CD14-positive monocyte (primary cell): ENCODE data around the gene SLC25A51. TPM values are rescaled to one million over a fixed set of nuclear protein-coding genes. Genes with fewer than 3 reads are reported as not detected.
"Not testable (repeated sequence)": the region's sequence is repeated elsewhere in the genome, so short reads cannot be mapped to it uniquely, and the experiment has no call there.

Source experiments
- DNase-seq, 3 donors: peaks; one replicate each; pipeline ENCODE4 v3.0.0-alpha.2; 2011 to 2022
- H2AFZ ChIP-seq: 2 replicates; pipeline ENCODE4 v1.6.0; 2012; ENCODE audit warnings: mild to moderate bottlenecking, low read depth, low read length, inconsistent platforms; ENCODE audit not compliant: insufficient read depth, poor library complexity, severe bottlenecking
- H3K27ac ChIP-seq, 2 donors: 1 replicate in 1 of 2; 2 replicates in 1 of 2; pipeline ENCODE4 v1.5.1; 2012 to 2013; ENCODE audit warnings: low read length in 2 of 2, control low read depth in 1 of 2, inconsistent platforms in 1 of 2, low read depth in 1 of 2, mild to moderate bottlenecking in 1 of 2
- H3K27me3 ChIP-seq, 2 donors: one replicate each; pipeline versions ENCODE4 v1.6.0 to v1.6.1; 2011 to 2013; ENCODE audit warnings: low read length in 2 of 2; ENCODE audit not compliant: control insufficient read depth in 2 of 2, insufficient read depth in 2 of 2
- H3K36me3 ChIP-seq, 2 donors: replicated peaks in 1 of 2; 1 replicate in 1 of 2; 2 replicates in 1 of 2; pipeline versions ENCODE4 v1.5.1 to v1.6.1; 2012 to 2013; ENCODE audit warnings: low read length in 2 of 2, control low read depth in 1 of 2, inconsistent platforms in 1 of 2, mild to moderate bottlenecking in 1 of 2; ENCODE audit not compliant: insufficient read depth in 2 of 2, control insufficient read depth in 1 of 2
- H3K4me1 ChIP-seq, 2 donors: 1 replicate in 1 of 2; 2 replicates in 1 of 2; pipeline versions ENCODE4 v1.5.1 to v1.6.1; 2012 to 2013; ENCODE audit warnings: low read length in 2 of 2, control low read depth in 1 of 2, inconsistent platforms in 1 of 2, mild to moderate bottlenecking in 1 of 2, moderate library complexity in 1 of 2; ENCODE audit not compliant: insufficient read depth in 2 of 2, control insufficient read depth in 1 of 2
- H3K4me2 ChIP-seq: replicated peaks from 2 replicates; pipeline ENCODE3; 2012; ENCODE audit warnings: low read length, moderate library complexity, mild to moderate bottlenecking; ENCODE audit not compliant: poor library complexity, severe bottlenecking; ENCODE audit errors: extremely low read depth
- H3K4me3 ChIP-seq, 3 experiments: fragments of 200-600 bp in 1 of 3; sonication (generic) in 1 of 3; replicated peaks in 1 of 3; 1 replicate in 2 of 3; 2 replicates in 1 of 3; pipeline ENCODE4 v1.5.1; 2011 to 2013; ENCODE audit warnings: low read length in 3 of 3, mild to moderate bottlenecking in 3 of 3, control low read depth in 2 of 3, low read depth in 2 of 3, inconsistent platforms in 1 of 3, moderate library complexity in 1 of 3
- H3K79me2 ChIP-seq: 2 replicates; pipeline ENCODE4 v1.6.0; 2012; ENCODE audit warnings: mild to moderate bottlenecking, control low read depth, inconsistent platforms, low read length, moderate library complexity; ENCODE audit not compliant: insufficient read depth
- H3K9ac ChIP-seq: 2 replicates; pipeline ENCODE4 v1.6.0; 2017; ENCODE audit warnings: low read length, mild to moderate bottlenecking; ENCODE audit not compliant: insufficient read depth, poor library complexity, severe bottlenecking
- H3K9me3 ChIP-seq, 2 donors: replicated peaks in 1 of 2; 1 replicate in 1 of 2; 2 replicates in 1 of 2; pipeline versions ENCODE4 v1.5.1 to v1.6.1; 2012 to 2013; ENCODE audit warnings: low read length in 2 of 2, control low read depth in 1 of 2; ENCODE audit not compliant: control insufficient read depth in 1 of 2, insufficient read depth in 1 of 2
- H4K20me1 ChIP-seq: 2 replicates; pipeline ENCODE4 v1.6.0; 2012; ENCODE audit warnings: mild to moderate bottlenecking, low read length, control low read depth, moderate library complexity; ENCODE audit not compliant: insufficient read depth
- H3K27ac Mint-ChIP-seq, 7 donors: one replicate each; pipeline ENCODE4 v1.8.0; 2020; ENCODE audit warnings: mild to moderate bottlenecking in 7 of 7, mixed read lengths in 7 of 7, moderate library complexity in 6 of 7, inconsistent platforms in 2 of 7
- H3K27me3 Mint-ChIP-seq, 3 donors: one replicate each; pipeline ENCODE4 v1.8.0; 2021 to 2022; ENCODE audit warnings: low read depth in 3 of 3, mild to moderate bottlenecking in 3 of 3, mixed read lengths in 3 of 3, moderate library complexity in 3 of 3, inconsistent platforms in 1 of 3
- H3K36me3 Mint-ChIP-seq, 2 donors: one replicate each; pipeline ENCODE4 v1.8.0; 2020; ENCODE audit warnings: mixed read lengths in 2 of 2, inconsistent platforms in 1 of 2, mild to moderate bottlenecking in 1 of 2
- H3K4me1 Mint-ChIP-seq: one replicate; pipeline ENCODE4 v1.8.0; 2020; ENCODE audit warnings: mild to moderate bottlenecking, mixed read lengths
- H3K4me3 Mint-ChIP-seq, 2 donors: one replicate each; pipeline ENCODE4 v1.8.0; 2020; ENCODE audit warnings: mild to moderate bottlenecking in 2 of 2, mixed read lengths in 2 of 2, moderate library complexity in 1 of 2
- H3K9me3 Mint-ChIP-seq, 7 donors: one replicate each; pipeline ENCODE4 v1.8.0; 2020 to 2022; ENCODE audit warnings: mixed read lengths in 7 of 7, mild to moderate bottlenecking in 6 of 7, moderate library complexity in 6 of 7, inconsistent platforms in 2 of 7
- CTCF ChIP-seq: fragments of 200-600 bp; IDR thresholded peaks from one replicate; pipeline ENCODE4 v1.8.0; 2022; ENCODE audit warnings: antibody characterized with exemption, mild to moderate bottlenecking
- WGBS: methylation state at CpG from one replicate; pipeline ENCODE4 v1.1.5; 2013; ENCODE audit warnings: missing lambda C conversion rate; ENCODE audit not compliant: insufficient coverage; 5-methylcytosine and 5-hydroxymethylcytosine counted together
- intact Hi-C, 2 donors: fragments of 100-400 bp; cut with micrococcal nuclease; formaldehyde crosslinking; loops; one replicate each; pipeline versions ENCODE4 v1.15.0 to v1.15.1; 2023
- polyA plus RNA-seq, 3 donors: library from polyadenylated mRNA; depleted of rRNA in 1 of 3; unstranded in 2 of 3; stranded (reverse) in 1 of 3; fragments of 300-500 nt in 2 of 3; fragments of >200 nt in 1 of 3; fragmentation: Illumina TruSeq in 2 of 3; gene quantifications; 1 replicate in 2 of 3; 2 replicates in 1 of 3; pipeline ENCODE4 v1.2.3, GENCODE V29; 2012 to 2021

SLC25A51 gene
- polyA plus RNA-seq, 3 donors = 5.9 to 12.4 (median 8.9) TPM

- no CpG with 5 or more reads among the region's 2 CpGs for WGBS
- Mint-ChIP-seq H3K4me3 (no peak overlapping the region), H3K27ac (peak overlapping the region in 1 of 7 donors; percentile 8), H3K4me1 (peaks cover 3% of the 10 kb centered on the region), H3K36me3 (peaks cover 54 to 65% of the 10 kb centered on the region in 2 donors), H3K27me3 (peaks cover 0 to 1% (median 0%) of the 10 kb centered on the region in 3 donors), H3K9me3 (no peaks in the 10 kb centered on the region)
- no peak overlapping the region for H3K27ac ChIP-seq
- no peaks in the 10 kb centered on the region for H3K27me3 ChIP-seq
- TF ChIP-seq CTCF = no peak
- peaks cover 7% of the 10 kb centered on the region for H4K20me1 ChIP-seq
- H3K9me3 ChIP-seq = no peaks in the 10 kb centered on the region
- H3K36me3 ChIP-seq = peaks cover 48 to 70% of the 10 kb centered on the region in 2 donors
- peaks cover 39% of the 10 kb centered on the region for H3K79me2 ChIP-seq
- intact Hi-C loops = no loop called here
- H3K9ac ChIP-seq = no peak overlapping the region
- peaks cover 1 to 7% of the 10 kb centered on the region in 2 donors for H3K4me1 ChIP-seq
- no peak overlapping the region for H2AFZ ChIP-seq
- DNase-seq = no peak
- H3K4me3 ChIP-seq = no peak overlapping the region
- no peak overlapping the region for H3K4me2 ChIP-seq
These were observed 6.3 kb downstream of the SLC25A51 start for GRCh38 chr9:37897665-37898064.

- H3K27ac Mint-ChIP-seq = no peak overlapping the region
- Histone ChIP-seq H3K27me3 (no peaks in the 10 kb centered on the region), H3K4me2 (no peak overlapping the region), H3K36me3 (peaks cover 38 to 62% of the 10 kb centered on the region in 2 donors), H3K79me2 (peaks cover 14% of the 10 kb centered on the region), H3K4me3 (no peak overlapping the region), H3K27ac (no peak overlapping the region), H2AFZ (no peak overlapping the region), H3K4me1 (peaks cover 8 to 9% of the 10 kb centered on the region in 2 donors), H4K20me1 (peaks cover 17% of the 10 kb centered on the region), H3K9ac (no peak overlapping the region), H3K9me3 (no peaks in the 10 kb centered on the region)
- H3K4me1 Mint-ChIP-seq = peaks cover 14% of the 10 kb centered on the region
- TF ChIP-seq CTCF = no peak
- intact Hi-C loops = no loop called here
- no peak for DNase-seq
- H3K36me3 Mint-ChIP-seq = peaks cover 52 to 53% of the 10 kb centered on the region in 2 donors
- no peaks in the 10 kb centered on the region for H3K9me3 Mint-ChIP-seq
- WGBS = 77% methylated on average over 4 of the region's 8 CpGs
- no peak overlapping the region for H3K4me3 Mint-ChIP-seq
- peaks cover 0 to 1% (median 0%) of the 10 kb centered on the region in 3 donors for H3K27me3 Mint-ChIP-seq
These were observed 11.9 kb downstream of the SLC25A51 start for GRCh38 chr9:37892063-37892462.

- H3K4me2 ChIP-seq, H2AFZ ChIP-seq, H3K4me1 ChIP-seq, H3K4me3 ChIP-seq, H3K4me3 Mint-ChIP-seq, H3K27ac Mint-ChIP-seq, H3K27me3 ChIP-seq, intact Hi-C loops, H3K9me3 Mint-ChIP-seq, H3K9ac ChIP-seq, H3K27ac ChIP-seq, DNase-seq, H3K9me3 ChIP-seq, H3K27me3 Mint-ChIP-seq: not testable (repeated sequence)
- Histone ChIP-seq H4K20me1 (peaks cover 17% of the 10 kb centered on the region), H3K79me2 (peaks cover 14% of the 10 kb centered on the region), H3K36me3 (peaks cover 28 to 57% of the 10 kb centered on the region in 2 donors)
- peaks cover 14% of the 10 kb centered on the region for H3K4me1 Mint-ChIP-seq
- peaks cover 45 to 50% of the 10 kb centered on the region in 2 donors for H3K36me3 Mint-ChIP-seq
- 100% methylated on average over 1 of the region's 17 CpGs for WGBS
These were observed 12.9 kb downstream of the SLC25A51 start for GRCh38 chr9:37891042-37891441.
